Subcutaneous abdominal adipose tissue (tissue), 5 donors: ENCODE measurements around the gene USP10.
"Not testable (repeated sequence)": the region's sequence is repeated elsewhere in the genome, so short reads cannot be mapped to it uniquely, and the experiment has no call there.

ENCODE experiments used
- H3K27ac ChIP-seq: one replicate; pipeline ENCODE4 v1.7.0; 2013; ENCODE audit warnings: low read depth, mild to moderate bottlenecking, inconsistent platforms, low read length, moderate library complexity
- H3K27me3 ChIP-seq, 5 donors: one replicate each; pipeline ENCODE4 v1.7.0; 2013; ENCODE audit warnings: low read length in 5 of 5, inconsistent platforms in 1 of 5; ENCODE audit not compliant: control insufficient read depth in 5 of 5, insufficient read depth in 4 of 5
- H3K36me3 ChIP-seq, 5 donors: one replicate each; pipeline ENCODE4 v1.7.0; 2013; ENCODE audit warnings: low read length in 5 of 5; ENCODE audit not compliant: control insufficient read depth in 5 of 5, insufficient read depth in 5 of 5
- H3K4me1 ChIP-seq, 5 donors: one replicate each; pipeline ENCODE4 v1.7.0; 2013; ENCODE audit warnings: low read length in 5 of 5, mild to moderate bottlenecking in 3 of 5, moderate library complexity in 1 of 5; ENCODE audit not compliant: control insufficient read depth in 5 of 5, insufficient read depth in 5 of 5
- H3K4me3 ChIP-seq, 5 donors: one replicate each; pipeline ENCODE4 v1.7.0; 2013; ENCODE audit warnings: low read length in 5 of 5, low read depth in 1 of 5
- H3K9ac ChIP-seq, 5 donors: one replicate each; pipeline ENCODE4 v1.7.0; 2013; ENCODE audit warnings: low read length in 5 of 5, mild to moderate bottlenecking in 4 of 5, moderate library complexity in 3 of 5
- H3K9me3 ChIP-seq, 5 donors: one replicate each; pipeline ENCODE4 v1.7.0; 2013; ENCODE audit warnings: low read length in 5 of 5; ENCODE audit not compliant: control insufficient read depth in 5 of 5
- donor health status: healthy.
- donor health status: healthy.
- donor health status: healthy.
- donor health status: healthy.
- donor health status: healthy.

The USP10 gene

DNA sequence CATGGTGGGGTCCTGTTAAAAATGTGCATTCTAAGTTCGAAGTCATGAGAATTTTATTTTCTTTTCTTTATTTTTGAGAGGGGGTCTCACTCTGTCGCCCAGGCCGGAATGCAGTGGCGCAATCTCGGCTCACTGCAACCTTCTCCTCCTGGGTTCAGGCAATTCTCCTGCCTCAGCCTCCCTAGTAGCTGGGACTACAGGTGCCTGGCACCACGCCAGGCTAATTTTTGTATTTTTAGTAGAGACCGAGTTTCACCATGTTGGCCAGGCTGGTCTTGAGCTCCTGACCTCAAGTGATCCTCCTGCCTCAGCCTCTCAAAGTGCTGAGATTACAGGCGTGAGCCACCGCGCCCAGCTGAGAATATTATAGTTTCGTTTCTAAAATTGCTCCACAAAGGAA lies 48.4 kb downstream of the USP10 start:
- H3K9me3 ChIP-seq, H3K4me3 ChIP-seq, H3K9ac ChIP-seq, H3K27ac ChIP-seq, H3K27me3 ChIP-seq: not testable (repeated sequence)
- Histone ChIP-seq H3K4me1 (peaks cover 0 to 14% (median 5%) of the 10 kb centered on the region in 5 donors), H3K36me3 (peaks cover 2 to 18% (median 16%) of the 10 kb centered on the region in 5 donors)

DNA sequence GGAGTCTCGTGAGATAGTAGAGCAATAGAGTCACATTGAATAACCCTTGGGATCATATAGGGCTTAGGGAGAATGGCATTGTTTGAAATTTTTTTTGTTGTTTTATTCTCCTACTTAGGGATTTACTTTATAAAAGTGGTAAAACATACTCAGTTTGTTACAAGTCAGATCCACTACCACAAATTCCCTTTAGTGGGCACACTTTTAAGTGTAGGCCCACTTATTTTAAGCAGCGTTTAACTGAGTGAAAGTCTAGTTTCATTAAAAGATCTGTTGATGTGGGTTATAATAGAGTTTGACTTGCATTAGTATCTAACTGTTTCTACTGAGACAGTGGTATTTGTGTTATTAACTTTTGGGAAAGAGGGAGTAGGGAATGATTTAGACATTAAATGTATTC lies 49.3 kb downstream of the USP10 start:
- Histone ChIP-seq H3K27me3 (no peaks in the 10 kb centered on the region), H3K9me3 (no peaks in the 10 kb centered on the region), H3K36me3 (peaks cover 2 to 18% (median 17%) of the 10 kb centered on the region in 5 donors), H3K4me1 (peaks cover 0 to 15% (median 5%) of the 10 kb centered on the region in 5 donors), H3K9ac (no peak overlapping the region), H3K4me3 (no peak overlapping the region), H3K27ac (no peak overlapping the region)

DNA sequence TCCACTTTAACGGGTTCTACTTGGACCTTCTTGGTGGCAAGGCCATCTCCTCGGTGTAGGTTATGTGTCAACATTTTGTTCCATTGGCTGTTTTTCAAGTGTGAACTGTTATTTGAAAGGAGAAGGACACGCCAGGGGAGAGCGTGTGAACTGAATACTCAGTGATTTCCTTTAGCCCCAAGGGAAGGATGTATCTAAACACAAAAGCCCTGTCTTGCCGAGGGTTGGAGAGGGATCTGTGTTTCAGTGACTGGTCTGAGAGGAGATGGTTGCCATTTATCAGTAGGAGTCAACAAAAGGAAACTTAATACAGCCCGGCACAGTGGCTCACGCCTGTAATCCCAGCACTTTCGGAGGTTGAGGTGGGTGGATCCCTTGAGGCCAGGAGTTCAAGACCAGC lies 50.0 kb downstream of the USP10 start:
- Histone ChIP-seq H3K4me3 (no peak overlapping the region), H3K27ac (no peak overlapping the region)

DNA sequence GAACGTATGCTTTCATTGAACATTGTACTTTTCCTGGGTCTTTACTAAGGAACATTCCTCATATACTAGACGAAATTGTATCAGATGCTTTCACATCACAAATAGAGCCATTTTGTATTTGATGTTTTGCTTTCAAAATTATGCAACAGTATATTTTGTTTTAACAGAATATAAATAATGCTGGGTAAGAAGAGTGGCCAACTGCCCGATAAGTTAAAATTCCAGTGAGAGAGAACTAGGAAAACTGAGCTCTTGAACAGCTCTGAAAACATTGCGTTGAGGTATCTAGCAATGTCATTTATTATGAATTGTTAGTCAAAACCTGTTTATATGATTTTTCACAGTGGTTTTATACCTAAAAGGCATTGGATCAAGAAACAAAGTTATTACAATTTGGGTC lies 50.8 kb downstream of the USP10 start:
- Histone ChIP-seq H3K4me1 (peaks cover 2 to 25% (median 15%) of the 10 kb centered on the region in 5 donors), H3K4me3 (no peak overlapping the region), H3K9me3 (no peaks in the 10 kb centered on the region), H3K27me3 (no peaks in the 10 kb centered on the region), H3K9ac (no peak overlapping the region), H3K36me3 (peaks cover under 1 to 14% (median 9%) of the 10 kb centered on the region in 5 donors), H3K27ac (no peak overlapping the region)

More for the DNA sequence above, 50.0 kb downstream of the USP10 start:
- Histone ChIP-seq H3K36me3 (peaks cover 2 to 17% (median 15%) of the 10 kb centered on the region in 5 donors), H3K9ac (no peak overlapping the region), H3K9me3 (no peaks in the 10 kb centered on the region), H3K4me1 (peaks cover 2 to 22% (median 12%) of the 10 kb centered on the region in 5 donors), H3K27me3 (no peaks in the 10 kb centered on the region)

- Histone ChIP-seq H3K9ac (no peak overlapping the region), H3K4me3 (no peak overlapping the region), H3K27ac (no peak overlapping the region), H3K36me3 (peaks cover 0 to 10% (median 6%) of the 10 kb centered on the region in 5 donors), H3K27me3 (no peaks in the 10 kb centered on the region), H3K9me3 (no peaks in the 10 kb centered on the region), H3K4me1 (peaks cover 2 to 25% (median 15%) of the 10 kb centered on the region in 5 donors)
These were observed 51.4 kb downstream of the USP10 start for GRCh38 chr16:84751241-84751640.

DNA sequence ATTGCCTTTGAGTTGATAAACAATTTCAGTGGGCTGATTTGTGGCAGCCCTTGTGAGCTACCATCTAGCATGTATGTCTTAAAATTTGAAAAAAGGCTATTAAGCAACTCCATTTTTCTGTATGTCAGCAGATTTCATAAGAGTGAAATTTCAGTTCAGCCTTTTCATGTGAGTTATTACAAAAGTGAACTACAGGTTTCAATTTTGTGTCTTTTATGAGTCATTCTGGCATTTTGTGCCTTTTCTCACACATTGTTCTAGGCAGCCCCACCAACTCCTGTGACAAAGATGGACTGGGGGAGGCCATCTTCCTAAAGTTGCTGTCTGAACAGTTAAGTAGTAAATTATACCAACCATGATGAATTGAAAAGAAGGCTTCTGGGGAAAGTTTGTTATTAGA lies 52.1 kb downstream of the USP10 start:
- no peak overlapping the region for H3K27ac ChIP-seq
- no peaks in the 10 kb centered on the region for H3K27me3 ChIP-seq
- H3K9ac ChIP-seq: no peak overlapping the region
- no peaks in the 10 kb centered on the region for H3K9me3 ChIP-seq
- peaks cover 2 to 25% (median 15%) of the 10 kb centered on the region in 5 donors for H3K4me1 ChIP-seq
- H3K4me3 ChIP-seq: no peak overlapping the region
- peaks cover 0 to 6% (median 4%) of the 10 kb centered on the region in 5 donors for H3K36me3 ChIP-seq

DNA sequence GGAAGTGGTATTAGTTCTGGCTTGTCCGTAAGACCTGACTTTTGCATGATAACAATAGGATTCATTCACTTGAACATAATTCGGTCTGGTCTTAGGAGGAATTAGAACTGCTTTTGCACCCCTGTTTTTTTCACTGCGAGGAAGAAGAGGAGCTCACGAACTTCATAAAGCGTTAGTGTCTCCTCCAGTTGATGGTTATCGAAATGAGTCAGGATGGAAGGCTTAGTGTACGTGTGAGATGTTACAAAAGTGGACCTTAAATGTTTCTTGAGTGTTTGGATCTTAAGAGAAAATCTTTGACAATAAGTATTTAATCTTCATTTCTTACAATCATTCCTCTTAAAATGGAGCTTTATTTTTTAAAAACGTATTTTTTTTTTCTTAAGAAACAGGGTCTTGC lies 52.8 kb downstream of the USP10 start:
- Histone ChIP-seq H3K9ac (no peak overlapping the region), H3K27me3 (no peaks in the 10 kb centered on the region), H3K9me3 (no peaks in the 10 kb centered on the region), H3K27ac (no peak overlapping the region), H3K4me3 (no peak overlapping the region), H3K4me1 (peaks cover 2 to 25% (median 15%) of the 10 kb centered on the region in 5 donors), H3K36me3 (peaks cover 0 to 4% (median 3%) of the 10 kb centered on the region in 5 donors)

- no peak overlapping the region for H3K9ac ChIP-seq
- H3K9me3 ChIP-seq: no peaks in the 10 kb centered on the region
- peaks cover 0 to 6% (median 3%) of the 10 kb centered on the region in 5 donors for H3K36me3 ChIP-seq
- H3K4me3 ChIP-seq: no peak overlapping the region
- H3K4me1 ChIP-seq: peaks cover 2 to 25% (median 15%) of the 10 kb centered on the region in 5 donors
- H3K27ac ChIP-seq: no peak overlapping the region
- no peaks in the 10 kb centered on the region for H3K27me3 ChIP-seq
These were observed 53.9 kb downstream of the USP10 start for GRCh38 chr16:84753412-84754326.

GRCh38 chr16:84754353-84754856 lies 54.6 kb downstream of the USP10 start:
- Histone ChIP-seq H3K36me3 (peaks cover 6 to 13% (median 9%) of the 10 kb centered on the region in 5 donors), H3K27me3 (no peaks in the 10 kb centered on the region), H3K9me3 (no peaks in the 10 kb centered on the region), H3K4me3 (peak overlapping the region in 1 of 5 donors; percentile 18), H3K4me1 (peaks cover 2 to 25% (median 15%) of the 10 kb centered on the region in 5 donors), H3K27ac (no peak overlapping the region), H3K9ac (no peak overlapping the region)
